Anterior cingulate cortex (tissue), 58 donors: ENCODE results near the gene DTWD1.
"Not testable (repeated sequence)": the region's sequence is repeated elsewhere in the genome, so short reads cannot be mapped to it uniquely, and the experiment has no call there.

Experiments
- DNase-seq, 58 donors: peaks; one replicate each; lab custom pipeline; 2025; lab: John Stamatoyannopoulos, UW

Gene DTWD1

GRCh38 chr15:49645277-49645676 lies 24.4 kb downstream of the DTWD1 start:
- no peak for DNase-seq

GRCh38 chr15:49645941-49646340 lies 25.1 kb downstream of the DTWD1 start:
- DNase-seq, result peak in 2 of 58 donors; percentile 2 to 55

- no peak for DNase-seq
Measured at GRCh38 chr15:49646891-49647290, 26.0 kb downstream of the DTWD1 start.

GRCh38 chr15:49649987-49650386 lies 29.1 kb downstream of the DTWD1 start:
- no peak for DNase-seq

GRCh38 chr15:49650676-49651075 lies 29.8 kb downstream of the DTWD1 start:
- DNase-seq, result no peak

GRCh38 chr15:49652922-49653321 lies 32.1 kb downstream of the DTWD1 start:
- no peak for DNase-seq

- no peak for DNase-seq
Measured at GRCh38 chr15:49656734-49657133, 35.9 kb downstream of the DTWD1 start.

- DNase-seq, result no peak
Measured at GRCh38 chr15:49664716-49665115, 43.9 kb downstream of the DTWD1 start.

- DNase-seq, result not testable (repeated sequence)
Measured at GRCh38 chr15:49666486-49666885, 45.6 kb downstream of the DTWD1 start.

- no peak for DNase-seq
Measured at GRCh38 chr15:49669288-49669687, 48.4 kb downstream of the DTWD1 start.

- no peak for DNase-seq
Measured at GRCh38 chr15:49673861-49674260, 53.0 kb downstream of the DTWD1 start.

GRCh38 chr15:49674370-49674769 lies 53.5 kb downstream of the DTWD1 start:
- DNase-seq, result no peak

GRCh38 chr15:49675041-49675440 lies 54.2 kb downstream of the DTWD1 start:
- DNase-seq, result no peak

GRCh38 chr15:49678655-49679054 lies 57.8 kb downstream of the DTWD1 start:
- no peak for DNase-seq

GRCh38 chr15:49686599-49686998 lies 65.8 kb downstream of the DTWD1 start:
- DNase-seq, result no peak

GRCh38 chr15:49688135-49688790 lies 67.4 kb downstream of the DTWD1 start:
- DNase-seq, result peak in 10 of 58 donors; percentile 1 to 37 (median 10)

- no peak for DNase-seq
Measured at GRCh38 chr15:49692514-49693090, 71.8 kb downstream of the DTWD1 start.

- DNase-seq, result no peak
Measured at GRCh38 chr15:49693498-49693897, 72.7 kb downstream of the DTWD1 start.

GRCh38 chr15:49696433-49696832 lies 75.6 kb downstream of the DTWD1 start:
- no peak for DNase-seq

GRCh38 chr15:49697121-49697520 lies 76.3 kb downstream of the DTWD1 start:
- no peak for DNase-seq

- not testable (repeated sequence) for DNase-seq
Measured at GRCh38 chr15:49702982-49703381, 82.1 kb downstream of the DTWD1 start.
